ENCODE measurements around the gene CAMK1D. TPM values are rescaled to one million over a fixed set of nuclear protein-coding genes. Genes with fewer than 3 reads are reported as not detected.

CAMK1D gene
- total and polyA plus RNA-seq, 4 experiments from 2014 or later, result 5.2 to 22.2 (median 19.4) TPM

- Histone ChIP-seq H3K36me3 (ENCODE audit: insufficient read depth, low read length) (no peaks in the 10 kb centered on the region), H3K9me3 (ENCODE audit: control insufficient read depth in 1 of 2, low read length in 2 of 2) (no peaks in the 10 kb centered on the region), H3K27me3 (ENCODE audit: insufficient read depth, low read length) (no peaks in the 10 kb centered on the region), H3K4me3 (ENCODE audit: low read length in 2 of 2) (no peak overlapping the region), H3K4me1 (ENCODE audit: insufficient read depth, low read length) (no peaks in the 10 kb centered on the region), H3K27ac (ENCODE audit: low read depth, low read length) (no peak overlapping the region)
- Mint-ChIP-seq H3K4me1 (peaks cover 0 to 10% (median 7%) of the 10 kb centered on the region in 4 donors), H3K4me3 (no peak overlapping the region), H3K27me3 (no peaks in the 10 kb centered on the region), H3K36me3 (peaks cover 0 to 8% of the 10 kb centered on the region in 2 donors), H3K27ac (no peak overlapping the region), H3K9me3 (no peaks in the 10 kb centered on the region)
- DNase-seq, result no peak
- POLR2A ChIA-PET (ENCODE audit: partially characterized antibody), result no interaction called here
- intact Hi-C loops (cut with micrococcal nuclease), result no loop called here
- CTCF ChIA-PET (ENCODE audit: partially characterized antibody), result no interaction called here
Observed at GRCh38 chr10:12687996-12688395, 338.6 kb downstream of the CAMK1D start.

- no peak overlapping the region for H3K27ac ChIP-seq (ENCODE audit: low read depth, low read length)
- Mint-ChIP-seq H3K27me3 (no peaks in the 10 kb centered on the region), H3K4me1 (peaks cover 0 to 10% (median 7%) of the 10 kb centered on the region in 4 donors), H3K27ac (peak overlapping the region in 1 of 7 donors; percentile 1), H3K36me3 (peaks cover 0 to 5% of the 10 kb centered on the region in 2 donors), H3K9me3 (no peaks in the 10 kb centered on the region), H3K4me3 (no peak overlapping the region)
- no peaks in the 10 kb centered on the region for H3K9me3 ChIP-seq (ENCODE audit: control insufficient read depth in 1 of 2, low read length in 2 of 2)
- H3K36me3 ChIP-seq (ENCODE audit: insufficient read depth, low read length), result no peaks in the 10 kb centered on the region
- H3K4me1 ChIP-seq (ENCODE audit: insufficient read depth, low read length), result no peaks in the 10 kb centered on the region
- no peak overlapping the region for H3K4me3 ChIP-seq (ENCODE audit: low read length in 2 of 2)
- intact Hi-C loops (cut with micrococcal nuclease), result no loop called here
- no peak for DNase-seq
- ChIA-PET POLR2A (ENCODE audit: partially characterized antibody) (no interaction called here), CTCF (ENCODE audit: partially characterized antibody) (no interaction called here)
- no peaks in the 10 kb centered on the region for H3K27me3 ChIP-seq (ENCODE audit: insufficient read depth, low read length)
Observed at GRCh38 chr10:12689893-12690292, 340.5 kb downstream of the CAMK1D start.

GRCh38 chr10:12690525-12691126 is 341.3 kb downstream of the CAMK1D start:
- no peaks in the 10 kb centered on the region for H3K9me3 ChIP-seq (ENCODE audit: control insufficient read depth in 1 of 2, low read length in 2 of 2)
- no peaks in the 10 kb centered on the region for H3K36me3 ChIP-seq (ENCODE audit: insufficient read depth, low read length)
- H3K4me1 ChIP-seq (ENCODE audit: insufficient read depth, low read length), result no peaks in the 10 kb centered on the region
- DNase-seq, result no peak
- no peak overlapping the region for H3K4me3 Mint-ChIP-seq
- POLR2A ChIA-PET (ENCODE audit: partially characterized antibody), result no interaction called here
- H3K27me3 ChIP-seq (ENCODE audit: insufficient read depth, low read length), result no peaks in the 10 kb centered on the region
- CTCF ChIA-PET (ENCODE audit: partially characterized antibody), result interaction anchor here (1.3 kb wide), 1 partner anchor 10 kb away, joined by 5 read pairs; no protein-coding TSS in a partner anchor
- H3K27me3 Mint-ChIP-seq, result no peaks in the 10 kb centered on the region
- no peak overlapping the region for H3K4me3 ChIP-seq (ENCODE audit: low read length in 2 of 2)
- peak overlapping the region in 1 of 7 donors; percentile 1 for H3K27ac Mint-ChIP-seq
- no peaks in the 10 kb centered on the region for H3K9me3 Mint-ChIP-seq
- intact Hi-C loops (cut with micrococcal nuclease), result no loop called here
- H3K4me1 Mint-ChIP-seq, result peaks cover 0 to 10% (median 7%) of the 10 kb centered on the region in 4 donors
- peaks cover 0 to 4% of the 10 kb centered on the region in 2 donors for H3K36me3 Mint-ChIP-seq
- H3K27ac ChIP-seq (ENCODE audit: low read depth, low read length), result no peak overlapping the region

GRCh38 chr10:12691596-12691995 is 342.2 kb downstream of the CAMK1D start:
- H3K4me3 Mint-ChIP-seq, result no peak overlapping the region
- H3K9me3 ChIP-seq (ENCODE audit: control insufficient read depth in 1 of 2, low read length in 2 of 2), result no peaks in the 10 kb centered on the region
- intact Hi-C loops (cut with micrococcal nuclease), result no loop called here
- peaks cover 0 to 10% (median 7%) of the 10 kb centered on the region in 4 donors for H3K4me1 Mint-ChIP-seq
- H3K27ac Mint-ChIP-seq, result no peak overlapping the region
- no peaks in the 10 kb centered on the region for H3K9me3 Mint-ChIP-seq
- ChIA-PET CTCF (ENCODE audit: partially characterized antibody) (interaction anchor here (1.3 kb wide), 1 partner anchor 9 kb away, joined by 5 read pairs; no protein-coding TSS in a partner anchor), POLR2A (ENCODE audit: partially characterized antibody) (no interaction called here)
- no peaks in the 10 kb centered on the region for H3K27me3 ChIP-seq (ENCODE audit: insufficient read depth, low read length)
- H3K4me3 ChIP-seq (ENCODE audit: low read length in 2 of 2), result no peak overlapping the region
- H3K36me3 Mint-ChIP-seq, result no peaks in the 10 kb centered on the region
- no peak for DNase-seq
- no peak overlapping the region for H3K27ac ChIP-seq (ENCODE audit: low read depth, low read length)
- H3K4me1 ChIP-seq (ENCODE audit: insufficient read depth, low read length), result no peaks in the 10 kb centered on the region
- no peaks in the 10 kb centered on the region for H3K36me3 ChIP-seq (ENCODE audit: insufficient read depth, low read length)
- no peaks in the 10 kb centered on the region for H3K27me3 Mint-ChIP-seq

GRCh38 chr10:12697764-12698163 is 348.4 kb downstream of the CAMK1D start:
- Histone ChIP-seq H3K27ac (ENCODE audit: low read depth, low read length) (no peak overlapping the region), H3K27me3 (ENCODE audit: insufficient read depth, low read length) (no peaks in the 10 kb centered on the region), H3K9me3 (ENCODE audit: control insufficient read depth in 1 of 2, low read length in 2 of 2) (no peaks in the 10 kb centered on the region), H3K36me3 (ENCODE audit: insufficient read depth, low read length) (no peaks in the 10 kb centered on the region), H3K4me1 (ENCODE audit: insufficient read depth, low read length) (no peaks in the 10 kb centered on the region), H3K4me3 (ENCODE audit: low read length in 2 of 2) (no peak overlapping the region)
- no peaks in the 10 kb centered on the region for H3K36me3 Mint-ChIP-seq
- no peak overlapping the region for H3K27ac Mint-ChIP-seq
- ChIA-PET CTCF (ENCODE audit: partially characterized antibody) (no interaction called here), POLR2A (ENCODE audit: partially characterized antibody) (no interaction called here)
- no peak for DNase-seq
- intact Hi-C loops (cut with micrococcal nuclease), result no loop called here
- H3K4me3 Mint-ChIP-seq, result no peak overlapping the region
- H3K9me3 Mint-ChIP-seq, result no peaks in the 10 kb centered on the region
- peaks cover 5 to 10% (median 7%) of the 10 kb centered on the region in 4 donors for H3K4me1 Mint-ChIP-seq
- no peaks in the 10 kb centered on the region for H3K27me3 Mint-ChIP-seq

- Histone ChIP-seq H3K4me3 (ENCODE audit: low read length in 2 of 2) (no peak overlapping the region), H3K36me3 (ENCODE audit: insufficient read depth, low read length) (no peaks in the 10 kb centered on the region), H3K4me1 (ENCODE audit: insufficient read depth, low read length) (no peaks in the 10 kb centered on the region), H3K9me3 (ENCODE audit: control insufficient read depth in 1 of 2, low read length in 2 of 2) (no peaks in the 10 kb centered on the region), H3K27ac (ENCODE audit: low read depth, low read length) (no peak overlapping the region), H3K27me3 (ENCODE audit: insufficient read depth, low read length) (no peaks in the 10 kb centered on the region)
- Mint-ChIP-seq H3K36me3 (no peaks in the 10 kb centered on the region), H3K27me3 (no peaks in the 10 kb centered on the region), H3K4me1 (peaks cover 5 to 10% (median 7%) of the 10 kb centered on the region in 4 donors), H3K9me3 (no peaks in the 10 kb centered on the region), H3K27ac (peak overlapping the region in 1 of 7 donors; percentile 80), H3K4me3 (peak overlapping the region in 1 of 8 donors; percentile 48)
- DNase-seq, result no peak
- intact Hi-C loops (cut with micrococcal nuclease), result no loop called here
- ChIA-PET CTCF (ENCODE audit: partially characterized antibody) (no interaction called here), POLR2A (ENCODE audit: partially characterized antibody) (interaction anchor here (0.7 kb wide), 1 partner anchor 349 kb away, joined by 3 read pairs; no protein-coding TSS in a partner anchor)
Observed at GRCh38 chr10:12699258-12699700, 349.9 kb downstream of the CAMK1D start.

GRCh38 chr10:12699781-12700556 is 350.6 kb downstream of the CAMK1D start:
- DNase-seq, result no peak
- Histone ChIP-seq H3K4me1 (ENCODE audit: insufficient read depth, low read length) (no peaks in the 10 kb centered on the region), H3K36me3 (ENCODE audit: insufficient read depth, low read length) (no peaks in the 10 kb centered on the region), H3K27ac (ENCODE audit: low read depth, low read length) (no peak overlapping the region), H3K27me3 (ENCODE audit: insufficient read depth, low read length) (no peaks in the 10 kb centered on the region), H3K4me3 (ENCODE audit: low read length in 2 of 2) (no peak overlapping the region), H3K9me3 (ENCODE audit: control insufficient read depth in 1 of 2, low read length in 2 of 2) (no peaks in the 10 kb centered on the region)
- Mint-ChIP-seq H3K9me3 (no peaks in the 10 kb centered on the region), H3K27ac (peak overlapping the region in 2 of 7 donors; percentile 4 to 9), H3K27me3 (no peaks in the 10 kb centered on the region), H3K36me3 (no peaks in the 10 kb centered on the region), H3K4me3 (no peak overlapping the region), H3K4me1 (peaks cover 5 to 10% (median 7%) of the 10 kb centered on the region in 4 donors)
- intact Hi-C loops (cut with micrococcal nuclease), result no loop called here
- ChIA-PET CTCF (ENCODE audit: partially characterized antibody) (interaction anchor here (0.7 to 2.0 kb wide), 3 partner anchors 9 to 11 kb away, joined by 3 to 6 read pairs (median 5); no protein-coding TSS in a partner anchor), POLR2A (ENCODE audit: partially characterized antibody) (no interaction called here)
